Measurements from ENCODE around the gene MRPL58.

DNA sequence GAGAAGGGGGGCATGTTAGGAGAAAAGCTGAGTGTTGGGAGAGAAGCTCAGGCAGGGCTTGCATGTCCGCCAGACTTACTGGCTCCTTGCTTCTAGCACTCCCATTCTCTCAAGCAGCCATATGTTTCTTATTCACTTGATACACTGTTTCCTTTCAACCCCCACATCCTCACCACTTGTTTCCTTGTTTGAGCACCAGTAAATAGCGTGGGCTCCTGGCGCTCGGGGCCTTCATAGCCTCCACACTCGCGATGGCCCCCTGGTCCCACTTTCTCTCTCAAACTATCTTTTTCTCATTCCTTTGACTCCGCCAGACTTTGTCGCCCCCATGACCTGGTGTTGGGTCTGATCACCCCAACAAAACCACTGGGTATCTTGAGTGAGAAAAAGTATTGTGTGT, 17.7 kb downstream of the MRPL58 start:
- no peak for TF ChIP-seq EZH2phosphoT487 (conservative IDR thresholded peaks at IDR 0.05; ENCODE audit: low read length)
- TF ChIP-seq, protein P1, sequence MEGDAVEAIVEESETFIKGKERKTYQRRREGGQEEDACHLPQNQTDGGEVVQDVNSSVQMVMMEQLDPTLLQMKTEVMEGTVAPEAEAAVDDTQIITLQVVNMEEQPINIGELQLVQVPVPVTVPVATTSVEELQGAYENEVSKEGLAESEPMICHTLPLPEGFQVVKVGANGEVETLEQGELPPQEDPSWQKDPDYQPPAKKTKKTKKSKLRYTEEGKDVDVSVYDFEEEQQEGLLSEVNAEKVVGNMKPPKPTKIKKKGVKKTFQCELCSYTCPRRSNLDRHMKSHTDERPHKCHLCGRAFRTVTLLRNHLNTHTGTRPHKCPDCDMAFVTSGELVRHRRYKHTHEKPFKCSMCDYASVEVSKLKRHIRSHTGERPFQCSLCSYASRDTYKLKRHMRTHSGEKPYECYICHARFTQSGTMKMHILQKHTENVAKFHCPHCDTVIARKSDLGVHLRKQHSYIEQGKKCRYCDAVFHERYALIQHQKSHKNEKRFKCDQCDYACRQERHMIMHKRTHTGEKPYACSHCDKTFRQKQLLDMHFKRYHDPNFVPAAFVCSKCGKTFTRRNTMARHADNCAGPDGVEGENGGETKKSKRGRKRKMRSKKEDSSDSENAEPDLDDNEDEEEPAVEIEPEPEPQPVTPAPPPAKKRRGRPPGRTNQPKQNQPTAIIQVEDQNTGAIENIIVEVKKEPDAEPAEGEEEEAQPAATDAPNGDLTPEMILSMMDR (IDR thresholded peaks at IDR 0.05; ENCODE audit: insufficient read depth, low read length, poor library complexity, severe bottlenecking): no peak

Measured in SU-DHL-6 (cell line).